Activated naive CD8-positive, alpha-beta T cell treated with anti-CD3 and anti-CD28 coated beads for 36 hours (primary cell): ENCODE data around the gene SULT1C3. TPM values are rescaled to one million over a fixed set of nuclear protein-coding genes. Genes with fewer than 3 reads are reported as not detected.
"Not testable (repeated sequence)": the region's sequence is repeated elsewhere in the genome, so short reads cannot be mapped to it uniquely, and the experiment has no call there.

Experiments
- DNase-seq: peaks from one replicate; pipeline ENCODE4 v3.0.0; 2021
- H3K27ac Mint-ChIP-seq: one replicate; pipeline ENCODE4 v1.8.0; 2022; ENCODE audit warnings: mild to moderate bottlenecking, moderate library complexity, mixed read lengths
- H3K27me3 Mint-ChIP-seq: one replicate; pipeline ENCODE4 v1.8.0; 2022; ENCODE audit warnings: mild to moderate bottlenecking, mixed read lengths
- H3K36me3 Mint-ChIP-seq: one replicate; pipeline ENCODE4 v1.8.0; 2021; ENCODE audit warnings: mild to moderate bottlenecking, mixed read lengths
- H3K4me1 Mint-ChIP-seq: one replicate; pipeline ENCODE4 v1.8.0; 2021; ENCODE audit warnings: mixed read lengths
- H3K4me3 Mint-ChIP-seq: one replicate; pipeline ENCODE4 v1.8.0; 2022; ENCODE audit warnings: mild to moderate bottlenecking, moderate library complexity, mixed read lengths
- H3K9me3 Mint-ChIP-seq: one replicate; pipeline ENCODE4 v1.8.0; 2022; ENCODE audit warnings: mixed read lengths
- total RNA-seq, 2 experiments: library from RNA; stranded (reverse); gene quantifications; one replicate each; pipeline ENCODE4 v1.2.3, GENCODE V29; 2021

The SULT1C3 gene
- total RNA-seq, 2 experiments from 2014 or later = not detected

DNA sequence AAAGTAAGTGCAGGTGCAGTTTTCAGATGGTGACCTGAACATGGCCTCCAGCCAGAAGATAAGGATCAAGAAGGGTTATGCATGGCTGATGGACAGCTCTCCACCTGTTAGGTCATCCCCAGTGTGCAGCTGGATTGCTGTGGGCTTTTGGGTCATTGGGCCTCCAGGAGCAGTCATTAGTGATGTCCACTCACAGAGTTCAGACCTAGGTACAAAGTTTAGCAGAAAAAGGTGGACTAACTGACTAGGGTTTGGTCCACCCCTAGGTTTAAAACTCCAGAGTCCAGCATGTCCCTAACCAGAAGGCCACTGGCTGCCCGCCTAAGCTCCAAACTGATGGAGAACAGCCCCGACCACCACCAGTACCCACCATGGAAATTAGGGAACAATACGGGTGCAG, 30.6 kb downstream of the SULT1C3 start:
- no peaks in the 10 kb centered on the region for H3K4me1 Mint-ChIP-seq
- no peaks in the 10 kb centered on the region for H3K9me3 Mint-ChIP-seq
- no peak for DNase-seq
- no peaks in the 10 kb centered on the region for H3K36me3 Mint-ChIP-seq
- no peak overlapping the region for H3K27ac Mint-ChIP-seq
- no peak overlapping the region for H3K4me3 Mint-ChIP-seq
- peaks cover 4% of the 10 kb centered on the region for H3K27me3 Mint-ChIP-seq

DNA sequence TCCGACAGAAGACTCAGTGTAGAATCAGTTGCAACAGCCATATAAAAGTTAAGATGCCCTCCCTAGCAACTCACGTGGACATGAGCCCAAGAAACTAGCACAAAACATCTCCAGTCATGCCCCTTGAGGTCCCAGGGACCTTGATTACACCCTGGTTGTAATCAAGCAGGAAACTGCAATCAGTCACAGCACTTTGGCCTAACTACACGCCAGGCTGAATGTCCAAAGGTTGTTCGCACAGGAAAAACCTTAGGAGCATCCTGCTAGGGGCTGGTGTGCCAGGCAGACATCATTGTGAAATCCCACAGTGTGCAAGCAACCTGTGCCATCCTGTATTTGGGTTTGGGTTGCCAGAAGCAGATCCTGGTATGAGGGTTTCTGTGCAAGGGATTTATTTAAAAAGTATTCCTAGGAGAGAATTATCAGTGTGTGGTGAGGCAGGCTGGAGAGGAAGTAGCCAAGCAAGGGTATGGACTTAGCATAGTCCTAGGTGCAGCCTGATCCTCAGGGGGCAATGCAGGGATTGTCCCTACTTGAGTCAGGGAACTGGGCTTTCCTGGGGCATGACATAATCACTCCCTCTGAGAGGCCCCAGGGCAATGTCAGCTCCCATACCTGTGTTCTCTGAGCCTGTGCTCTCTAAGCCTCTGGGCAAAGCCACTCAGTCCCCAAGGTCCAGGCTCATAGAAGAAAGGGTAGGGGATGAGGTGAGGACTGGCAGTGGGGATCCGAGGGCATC, 31.2 kb downstream of the SULT1C3 start:
- H3K9me3 Mint-ChIP-seq = no peaks in the 10 kb centered on the region
- no peaks in the 10 kb centered on the region for H3K36me3 Mint-ChIP-seq
- no peak overlapping the region for H3K4me3 Mint-ChIP-seq
- H3K4me1 Mint-ChIP-seq = no peaks in the 10 kb centered on the region
- H3K27me3 Mint-ChIP-seq = no peaks in the 10 kb centered on the region
- DNase-seq = no peak
- H3K27ac Mint-ChIP-seq = no peak overlapping the region

DNA sequence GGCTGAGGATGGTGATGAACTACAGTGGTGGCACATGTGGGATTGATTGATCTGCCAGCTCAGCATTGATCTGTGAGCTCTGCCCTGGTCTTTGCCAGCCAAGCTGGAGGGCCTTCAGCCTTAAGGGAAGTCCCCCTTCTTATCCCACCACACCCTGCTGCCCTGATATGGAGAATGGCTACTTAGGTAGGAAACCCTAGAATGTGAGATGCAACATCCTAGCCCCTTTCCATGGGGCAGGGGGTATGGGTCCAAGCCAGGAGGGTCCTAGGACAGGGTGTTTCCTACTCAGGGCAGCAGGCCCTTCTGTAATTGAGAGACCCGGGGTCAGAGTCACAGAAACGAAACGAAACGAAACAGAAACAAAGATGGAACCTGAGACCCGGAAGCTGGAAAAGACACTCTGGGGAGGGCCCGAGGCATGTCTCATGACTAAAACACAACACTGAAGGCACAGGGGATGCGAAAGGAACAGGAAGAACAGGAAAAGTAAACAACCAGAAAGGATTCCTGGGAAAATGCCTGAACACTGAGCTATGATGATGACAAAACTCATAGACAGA, 32.0 kb downstream of the SULT1C3 start:
- no peak for DNase-seq
- no peaks in the 10 kb centered on the region for H3K9me3 Mint-ChIP-seq
- H3K4me1 Mint-ChIP-seq = no peaks in the 10 kb centered on the region
- H3K27ac Mint-ChIP-seq = no peak overlapping the region
- no peaks in the 10 kb centered on the region for H3K27me3 Mint-ChIP-seq
- H3K4me3 Mint-ChIP-seq = no peak overlapping the region
- H3K36me3 Mint-ChIP-seq = no peaks in the 10 kb centered on the region

DNA sequence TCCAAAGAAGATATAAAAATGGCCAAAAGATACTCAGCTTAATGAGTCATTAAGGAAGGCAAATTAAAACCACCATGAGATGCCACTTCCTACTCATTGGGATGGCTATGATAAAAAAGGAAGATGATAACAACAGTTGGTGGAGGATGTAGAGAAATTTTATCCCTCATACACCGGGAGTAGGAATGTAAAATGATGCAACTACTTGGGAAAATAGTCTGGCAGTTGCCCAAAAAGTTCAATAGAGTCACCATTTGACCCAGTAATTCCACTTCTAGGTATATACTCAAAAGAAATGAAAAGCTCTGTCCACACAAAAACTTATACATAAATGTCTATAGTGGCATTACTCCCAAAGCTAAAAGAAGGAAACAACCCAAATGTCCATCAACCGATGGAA, 38.9 kb downstream of the SULT1C3 start:
- peaks cover 5% of the 10 kb centered on the region for H3K27me3 Mint-ChIP-seq
- peaks cover 6% of the 10 kb centered on the region for H3K9me3 Mint-ChIP-seq
- H3K36me3 Mint-ChIP-seq = no peaks in the 10 kb centered on the region
- DNase-seq = no peak
- H3K27ac Mint-ChIP-seq = no peak overlapping the region
- no peak overlapping the region for H3K4me3 Mint-ChIP-seq
- no peaks in the 10 kb centered on the region for H3K4me1 Mint-ChIP-seq

DNA sequence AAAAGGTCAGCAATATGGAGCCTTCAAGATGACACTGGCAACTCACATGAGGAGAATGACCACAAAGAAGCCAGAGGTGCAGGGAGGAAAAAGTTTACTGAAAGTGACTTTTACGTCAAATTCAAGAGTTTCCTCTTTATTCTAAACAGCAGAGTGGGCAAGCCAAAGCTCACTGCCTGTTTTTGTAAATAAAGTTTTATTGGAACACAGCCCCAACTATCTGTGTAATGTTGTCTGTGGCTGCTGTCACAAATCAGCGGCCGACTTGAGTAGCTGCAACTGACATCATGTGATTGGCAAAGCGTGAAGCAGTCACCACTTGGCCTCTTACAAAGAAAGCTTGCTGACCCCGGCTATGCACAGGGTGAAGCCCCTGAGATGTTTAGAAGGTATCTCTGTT, 39.7 kb downstream of the SULT1C3 start:
- DNase-seq = no peak
- Mint-ChIP-seq H3K4me1 (no peaks in the 10 kb centered on the region), H3K9me3 (peaks cover 8% of the 10 kb centered on the region), H3K27ac (no peak overlapping the region), H3K36me3 (no peaks in the 10 kb centered on the region), H3K27me3 (peaks cover 5% of the 10 kb centered on the region), H3K4me3 (no peak overlapping the region)

DNA sequence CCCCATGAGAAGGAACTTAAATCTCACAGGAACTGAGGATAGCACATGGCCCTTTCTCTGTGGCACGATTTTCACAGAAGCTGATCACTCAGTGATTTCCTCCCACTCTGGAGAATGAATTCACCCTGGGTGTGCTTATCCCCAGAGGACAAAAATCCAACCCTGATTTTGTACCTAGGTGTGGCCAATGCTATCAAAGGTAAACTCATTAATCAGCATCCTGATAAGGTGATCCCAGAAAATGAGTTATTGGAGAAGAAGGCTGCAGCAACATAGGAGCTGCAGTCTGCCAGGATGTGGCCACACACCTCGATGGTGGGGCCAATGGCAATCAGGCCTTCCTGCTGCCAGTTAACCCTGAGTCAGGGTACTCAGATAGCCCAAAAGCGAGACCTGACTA, 40.7 kb downstream of the SULT1C3 start:
- Mint-ChIP-seq H3K4me3 (no peak overlapping the region), H3K27me3 (peaks cover 5% of the 10 kb centered on the region), H3K4me1 (no peaks in the 10 kb centered on the region), H3K36me3 (no peaks in the 10 kb centered on the region), H3K9me3 (peaks cover 11% of the 10 kb centered on the region), H3K27ac (no peak overlapping the region)
- DNase-seq = no peak

DNA sequence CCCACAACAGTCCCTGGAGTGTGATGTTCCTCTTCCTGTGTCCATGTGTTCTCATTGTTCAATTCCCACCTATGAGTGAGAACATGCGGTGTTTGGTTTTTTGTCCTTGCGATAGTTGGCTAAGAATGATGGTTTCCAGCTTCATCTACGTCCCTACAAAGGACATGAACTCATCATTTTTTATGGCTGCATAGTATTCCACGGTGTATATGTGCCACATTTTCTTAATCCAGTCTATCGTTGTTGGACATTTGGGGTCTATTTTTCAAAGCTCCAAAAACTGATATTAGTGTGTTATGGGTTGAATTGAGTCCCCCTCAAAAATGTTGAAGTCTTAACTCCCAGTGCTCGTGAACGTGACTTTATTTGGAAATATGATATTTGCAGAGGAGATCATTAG, 44.8 kb downstream of the SULT1C3 start:
- not testable (repeated sequence) for H3K27me3 Mint-ChIP-seq, H3K27ac Mint-ChIP-seq, DNase-seq, H3K4me3 Mint-ChIP-seq, H3K36me3 Mint-ChIP-seq, H3K4me1 Mint-ChIP-seq
- peaks cover 11% of the 10 kb centered on the region for H3K9me3 Mint-ChIP-seq

DNA sequence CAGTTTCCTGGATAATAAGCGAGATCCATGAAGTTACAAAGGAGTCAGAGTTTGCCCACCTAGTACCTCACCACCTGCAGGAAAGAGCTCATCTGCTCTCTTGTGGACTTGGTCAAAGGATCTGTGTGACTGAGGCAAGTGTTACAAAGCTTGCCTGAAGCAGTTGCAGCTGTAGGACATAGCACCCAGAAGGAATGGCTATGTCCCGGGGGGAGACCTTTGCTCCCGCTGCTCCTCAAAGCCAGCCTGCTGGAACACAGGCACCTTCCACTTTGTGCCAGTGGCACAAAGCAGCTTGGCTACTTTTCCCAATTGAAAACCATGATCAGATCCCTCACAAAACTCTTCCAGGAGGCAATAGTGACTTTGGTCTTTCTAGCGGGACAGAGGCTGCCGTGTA, 45.8 kb downstream of the SULT1C3 start:
- H3K27ac Mint-ChIP-seq = no peak overlapping the region
- H3K9me3 Mint-ChIP-seq = peaks cover 13% of the 10 kb centered on the region
- H3K4me1 Mint-ChIP-seq = no peaks in the 10 kb centered on the region
- no peak for DNase-seq
- H3K36me3 Mint-ChIP-seq = no peaks in the 10 kb centered on the region
- peaks cover 3% of the 10 kb centered on the region for H3K27me3 Mint-ChIP-seq
- H3K4me3 Mint-ChIP-seq = no peak overlapping the region

DNA sequence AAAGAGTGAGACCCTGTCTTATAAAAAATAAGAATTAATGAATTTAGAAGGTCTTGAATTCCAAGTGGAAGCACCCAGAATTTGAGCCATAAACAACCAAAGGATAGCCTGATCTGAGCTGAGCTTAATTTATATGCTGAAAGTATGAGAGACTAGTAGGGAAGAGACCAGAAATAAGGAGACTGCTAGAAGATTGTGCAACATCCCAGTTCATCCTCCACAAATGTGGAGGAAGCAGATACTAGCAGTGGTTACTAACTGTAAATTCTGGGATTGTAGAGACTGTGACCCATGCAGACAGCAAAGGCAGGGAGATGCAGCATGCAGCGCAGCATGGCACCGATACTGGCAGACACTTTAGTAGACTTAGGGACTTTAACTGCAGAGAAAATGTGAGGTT, 47.4 kb downstream of the SULT1C3 start:
- DNase-seq = no peak

DNA sequence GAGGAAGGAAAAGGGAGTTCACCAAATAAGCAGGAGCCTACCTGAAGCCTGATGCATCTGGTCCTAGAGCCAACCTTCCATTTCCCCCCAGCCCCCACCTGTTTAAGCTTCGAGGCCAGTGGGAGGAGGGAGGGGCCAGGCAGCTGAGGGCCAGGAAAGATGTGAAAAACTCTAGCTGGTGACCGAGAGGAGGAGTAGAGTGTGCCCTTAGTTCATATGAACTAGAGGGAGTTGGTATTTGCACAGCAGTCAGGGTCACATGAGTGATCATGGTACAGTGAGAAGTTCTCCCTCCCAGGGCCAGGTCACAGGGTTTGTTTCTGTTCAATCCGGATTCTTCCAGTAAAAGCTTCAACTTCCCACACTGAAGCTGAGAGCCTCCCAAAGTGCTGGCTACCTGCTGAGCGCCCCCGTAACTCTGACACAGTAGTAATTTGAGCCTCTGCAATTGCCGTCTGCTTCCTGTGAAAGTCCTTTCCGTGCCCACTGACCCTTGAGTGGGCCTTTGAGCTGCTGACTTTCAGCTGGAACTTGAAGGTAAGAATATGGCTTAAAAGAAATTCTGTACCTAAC, 48.9 kb downstream of the SULT1C3 start, which contains the start of gene SULT1C2:
Gene SULT1C2 (plus strand): TSS at position 362 of the 573 bp plus-strand sequence. CDS start 4,773 bp downstream, outside the sequence.
- H3K4me1 Mint-ChIP-seq = no peaks in the 10 kb centered on the region
- peaks cover 3% of the 10 kb centered on the region for H3K27me3 Mint-ChIP-seq
- H3K9me3 Mint-ChIP-seq = peaks cover 8% of the 10 kb centered on the region
- DNase-seq = no peak
- no peak within 1 kb of the TSS for H3K27ac Mint-ChIP-seq
- H3K36me3 Mint-ChIP-seq = no peaks in the 10 kb centered on the region
- H3K4me3 Mint-ChIP-seq = no peak within 1 kb of the TSS

More for the DNA sequence above, 47.4 kb downstream of the SULT1C3 start:
- Mint-ChIP-seq H3K27ac (no peak overlapping the region), H3K4me1 (no peaks in the 10 kb centered on the region), H3K9me3 (peaks cover 13% of the 10 kb centered on the region), H3K36me3 (no peaks in the 10 kb centered on the region), H3K27me3 (peaks cover 3% of the 10 kb centered on the region), H3K4me3 (no peak overlapping the region)

DNA sequence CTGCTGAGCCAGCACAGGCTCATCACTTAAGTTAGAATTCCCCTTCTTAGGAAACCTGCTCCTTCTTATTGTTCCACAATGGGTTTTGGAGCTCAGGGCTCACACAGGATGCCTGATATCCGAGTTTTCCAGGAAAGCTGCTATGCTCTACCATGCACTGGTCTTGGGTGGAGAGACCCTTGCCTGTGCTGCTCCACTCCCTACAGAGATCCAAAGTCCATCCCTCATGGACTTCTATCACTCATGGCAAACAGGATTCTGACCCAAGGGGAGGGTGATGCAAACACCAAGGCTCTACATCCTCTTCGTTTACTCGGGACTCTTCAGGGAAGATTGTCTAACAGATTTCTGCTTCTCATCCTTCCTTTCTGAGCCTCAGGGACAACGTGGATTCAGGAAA, 54.1 kb downstream of the SULT1C3 start:
- no peak for DNase-seq
- no peaks in the 10 kb centered on the region for H3K4me1 Mint-ChIP-seq
- no peaks in the 10 kb centered on the region for H3K36me3 Mint-ChIP-seq
- peaks cover 2% of the 10 kb centered on the region for H3K9me3 Mint-ChIP-seq
- no peaks in the 10 kb centered on the region for H3K27me3 Mint-ChIP-seq
- no peak overlapping the region for H3K27ac Mint-ChIP-seq
- no peak overlapping the region for H3K4me3 Mint-ChIP-seq

DNA sequence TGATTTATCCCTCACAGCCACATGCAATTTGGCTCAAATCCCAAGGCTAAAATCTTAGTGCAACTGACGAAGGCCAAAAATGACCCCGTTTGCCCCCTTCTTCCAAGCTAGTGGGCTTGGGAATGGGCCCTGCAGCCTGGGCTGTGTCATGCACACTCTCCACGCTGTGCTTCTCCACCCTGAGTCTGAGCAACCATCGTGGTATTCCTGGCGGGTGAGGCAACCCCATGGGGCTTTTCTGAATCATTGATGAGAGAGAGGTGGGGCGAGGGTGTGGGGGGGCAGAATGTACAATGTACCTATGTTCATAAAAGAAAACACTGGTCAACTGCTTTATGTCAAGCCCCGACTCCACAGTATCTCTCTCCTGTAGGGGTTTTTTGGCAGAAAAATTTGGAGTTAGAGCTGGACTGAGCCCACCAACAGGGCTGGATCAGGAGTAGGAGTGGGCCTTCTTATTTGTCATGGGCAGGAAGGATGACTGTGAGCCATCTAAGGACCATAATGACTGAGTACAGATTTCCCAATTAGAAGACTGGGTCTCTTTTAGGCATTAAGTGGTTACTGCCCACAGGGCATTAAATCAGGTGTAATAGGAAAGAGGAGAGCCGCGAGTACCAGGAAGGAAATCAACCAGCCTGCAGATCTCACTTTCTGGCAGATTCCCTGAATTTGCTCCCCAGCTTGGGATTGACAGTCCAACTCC, 57.8 kb downstream of the SULT1C3 start:
- Mint-ChIP-seq H3K27me3 (no peaks in the 10 kb centered on the region), H3K27ac (no peak overlapping the region), H3K4me3 (no peak overlapping the region), H3K9me3 (no peaks in the 10 kb centered on the region), H3K4me1 (no peaks in the 10 kb centered on the region), H3K36me3 (no peaks in the 10 kb centered on the region)
- no peak for DNase-seq

DNA sequence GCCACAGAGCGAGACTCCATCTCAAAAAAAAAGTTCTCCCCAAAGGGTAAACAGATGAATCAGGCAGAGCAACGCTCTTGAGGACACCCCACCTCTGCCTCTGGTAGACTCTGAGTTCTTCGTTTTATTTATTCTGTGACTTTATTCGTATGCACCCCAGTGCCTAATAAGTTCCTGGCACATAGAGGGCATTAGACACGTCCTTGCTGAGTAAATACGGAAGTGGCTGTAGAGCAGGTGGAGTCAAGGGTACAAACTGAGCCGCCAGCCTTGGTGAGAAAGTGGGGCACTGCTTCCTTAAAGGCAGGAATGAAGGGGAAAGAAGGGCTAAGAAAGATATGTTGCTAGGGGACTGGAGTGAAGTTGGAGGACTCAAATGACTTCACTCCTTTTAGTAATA, 61.8 kb downstream of the SULT1C3 start:
- H3K27me3 Mint-ChIP-seq = no peaks in the 10 kb centered on the region
- no peaks in the 10 kb centered on the region for H3K9me3 Mint-ChIP-seq
- no peak overlapping the region for H3K27ac Mint-ChIP-seq
- no peak overlapping the region for H3K4me3 Mint-ChIP-seq
- DNase-seq = no peak
- H3K36me3 Mint-ChIP-seq = no peaks in the 10 kb centered on the region
- peaks cover 5% of the 10 kb centered on the region for H3K4me1 Mint-ChIP-seq

DNA sequence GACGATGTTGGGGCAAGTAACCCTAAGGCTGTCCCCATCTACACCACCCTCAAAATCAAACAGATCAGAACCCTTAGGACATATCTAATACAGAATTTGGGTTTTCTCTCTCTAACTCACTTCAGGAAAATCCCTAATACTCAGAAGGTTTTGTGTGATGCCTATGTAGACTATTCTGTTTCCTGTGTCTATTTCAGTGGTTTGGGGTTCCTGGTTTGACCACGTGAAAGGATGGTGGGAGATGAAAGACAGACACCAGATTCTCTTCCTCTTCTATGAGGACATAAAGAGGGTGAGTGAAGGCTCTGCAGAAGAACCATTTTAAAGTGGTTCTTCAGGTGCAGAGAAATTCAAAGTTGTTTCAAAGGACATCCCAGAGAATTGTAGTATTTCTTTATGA, 65.2 kb downstream of the SULT1C3 start:
- Mint-ChIP-seq H3K9me3 (no peaks in the 10 kb centered on the region), H3K4me3 (no peak overlapping the region), H3K36me3 (no peaks in the 10 kb centered on the region), H3K27me3 (peaks cover 4% of the 10 kb centered on the region), H3K27ac (no peak overlapping the region), H3K4me1 (peaks cover 5% of the 10 kb centered on the region)
- DNase-seq = no peak

DNA sequence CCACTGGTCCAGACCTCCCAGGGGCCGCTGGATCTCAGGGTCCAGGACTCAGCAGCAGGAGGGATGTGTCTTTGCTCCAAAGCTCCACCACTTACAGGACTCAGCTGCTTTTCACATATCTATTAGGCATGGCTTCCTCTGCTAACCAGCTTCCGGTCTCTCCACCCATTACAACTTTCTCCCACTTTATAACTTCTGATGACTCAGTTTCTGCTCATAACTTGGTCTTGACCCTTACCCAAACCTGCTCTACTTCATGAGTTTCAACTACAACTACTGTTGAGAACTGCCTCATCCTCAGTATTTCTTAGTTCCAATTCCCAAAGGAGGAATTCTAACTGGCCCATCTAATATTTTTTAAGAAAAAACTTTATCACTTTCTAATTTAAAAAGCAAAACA, 66.1 kb downstream of the SULT1C3 start:
- no peak overlapping the region for H3K4me3 Mint-ChIP-seq
- H3K27me3 Mint-ChIP-seq = peaks cover 4% of the 10 kb centered on the region
- H3K9me3 Mint-ChIP-seq = no peaks in the 10 kb centered on the region
- no peaks in the 10 kb centered on the region for H3K36me3 Mint-ChIP-seq
- H3K27ac Mint-ChIP-seq = no peak overlapping the region
- H3K4me1 Mint-ChIP-seq = peaks cover 5% of the 10 kb centered on the region
- no peak for DNase-seq
